DMS53 treated with DMSO at 0.1 percent for 48 hours (cell line): ENCODE results near the gene MCM9.
"Not testable (repeated sequence)": the region's sequence is repeated elsewhere in the genome, so short reads cannot be mapped to it uniquely, and the experiment has no call there.

Experiments
- DNase-seq: peaks from one replicate; lab custom pipeline; 2025; ENCODE audit not compliant: unreplicated experiment; lab: John Stamatoyannopoulos, UW

The MCM9 gene

DNA sequence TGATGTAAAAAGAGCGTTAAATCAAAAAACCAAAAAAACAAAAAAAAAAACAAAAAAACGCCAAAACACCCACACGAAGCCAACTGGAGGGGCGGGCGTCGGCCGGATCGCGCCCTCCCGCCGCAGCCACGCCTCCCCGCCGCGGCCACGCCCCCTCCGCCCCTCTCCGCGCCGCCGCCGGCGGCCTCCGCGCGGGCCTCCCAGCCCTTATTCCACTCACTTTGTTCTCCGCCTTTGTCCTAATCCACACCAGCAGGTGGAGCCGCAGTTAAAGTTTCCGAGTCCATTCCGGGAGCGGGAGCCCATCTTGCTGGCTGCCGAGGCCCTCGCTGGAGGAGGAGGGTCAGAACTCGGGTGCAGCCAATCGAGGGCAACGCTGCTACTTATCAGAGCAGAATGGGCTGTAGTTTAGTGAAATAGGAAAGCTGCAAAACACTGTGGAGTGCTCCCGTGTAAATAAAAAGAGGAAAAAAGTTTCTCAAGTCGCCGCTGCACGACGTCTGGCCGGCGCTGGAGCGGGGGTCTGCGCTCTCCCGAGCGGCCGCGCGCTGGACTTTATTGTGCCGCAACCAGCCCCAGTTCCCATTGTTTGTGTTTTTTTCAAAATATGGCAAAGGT is 41.0 kb downstream of the MCM9 start, which contains the start of gene ASF1A:
TSS of gene ASF1A (plus strand) at position 346 of the 618 bp plus-strand sequence. CDS start at position 608, 262 bp downstream.
- DNase-seq, result peak; percentile 90

DNA sequence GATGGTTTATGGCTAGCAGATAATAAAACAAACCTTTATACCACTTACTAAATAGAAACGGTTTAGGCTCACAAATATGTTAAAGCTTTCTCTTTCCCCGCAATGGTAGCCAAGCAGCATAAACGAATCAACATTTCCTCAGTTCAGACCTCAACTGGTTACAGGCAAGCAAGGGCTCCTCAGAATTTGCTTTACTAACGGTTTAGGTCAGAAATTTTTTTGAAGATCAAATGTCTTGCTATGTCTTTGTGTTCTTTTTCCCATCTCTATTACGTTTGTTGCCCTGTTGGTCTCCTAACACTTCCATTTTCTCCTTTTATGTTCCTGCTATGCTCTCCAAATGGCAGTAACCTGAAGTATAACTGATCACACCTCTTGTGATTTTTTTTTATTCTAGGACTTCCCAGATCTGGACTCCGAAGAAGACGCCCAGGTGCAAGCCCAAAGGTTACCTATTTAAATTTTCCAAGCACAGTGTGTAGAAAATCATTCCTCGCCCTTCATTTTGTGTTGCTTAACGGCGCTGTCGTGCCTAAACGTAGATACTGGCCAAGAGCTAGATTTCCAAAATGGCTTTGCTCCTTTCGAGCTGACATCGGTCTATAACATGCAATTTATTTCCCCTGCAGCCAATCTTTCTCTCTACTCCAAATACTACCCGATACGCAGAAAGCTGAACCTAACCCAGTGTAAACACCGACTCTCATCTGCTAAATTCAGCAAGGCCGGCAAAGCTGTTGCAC is 41.7 kb downstream of the MCM9 start:
- DNase-seq, result peak; percentile 32

DNA sequence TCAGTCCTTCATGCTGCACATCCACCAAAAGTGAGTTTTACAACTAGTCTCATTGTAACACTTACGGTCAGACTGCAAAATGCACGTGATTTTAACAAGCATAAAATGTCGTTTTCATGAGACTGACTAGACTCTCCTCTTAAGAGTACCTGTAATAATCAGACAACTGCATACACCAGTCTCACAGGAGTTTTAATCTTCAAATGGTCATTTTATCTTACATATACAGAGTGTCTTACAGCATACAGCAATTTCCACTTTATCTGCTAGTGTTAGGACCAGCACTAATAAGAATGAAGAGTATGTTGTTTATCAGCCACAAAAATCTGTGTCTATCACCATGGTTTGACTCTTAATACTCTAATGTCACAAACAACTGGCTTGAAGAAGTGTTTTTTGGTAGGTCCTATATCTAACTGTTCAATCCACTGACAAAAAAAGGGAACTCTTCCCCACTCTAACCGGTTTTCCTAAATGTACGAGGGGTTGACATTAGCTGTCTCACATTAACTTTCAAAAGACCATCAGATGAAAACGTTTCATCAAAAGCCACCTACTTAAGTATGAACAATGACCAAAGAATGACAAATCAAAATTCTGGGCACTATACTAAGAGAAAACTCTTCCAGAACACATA is 42.5 kb downstream of the MCM9 start:
- DNase-seq, result no peak

DNA sequence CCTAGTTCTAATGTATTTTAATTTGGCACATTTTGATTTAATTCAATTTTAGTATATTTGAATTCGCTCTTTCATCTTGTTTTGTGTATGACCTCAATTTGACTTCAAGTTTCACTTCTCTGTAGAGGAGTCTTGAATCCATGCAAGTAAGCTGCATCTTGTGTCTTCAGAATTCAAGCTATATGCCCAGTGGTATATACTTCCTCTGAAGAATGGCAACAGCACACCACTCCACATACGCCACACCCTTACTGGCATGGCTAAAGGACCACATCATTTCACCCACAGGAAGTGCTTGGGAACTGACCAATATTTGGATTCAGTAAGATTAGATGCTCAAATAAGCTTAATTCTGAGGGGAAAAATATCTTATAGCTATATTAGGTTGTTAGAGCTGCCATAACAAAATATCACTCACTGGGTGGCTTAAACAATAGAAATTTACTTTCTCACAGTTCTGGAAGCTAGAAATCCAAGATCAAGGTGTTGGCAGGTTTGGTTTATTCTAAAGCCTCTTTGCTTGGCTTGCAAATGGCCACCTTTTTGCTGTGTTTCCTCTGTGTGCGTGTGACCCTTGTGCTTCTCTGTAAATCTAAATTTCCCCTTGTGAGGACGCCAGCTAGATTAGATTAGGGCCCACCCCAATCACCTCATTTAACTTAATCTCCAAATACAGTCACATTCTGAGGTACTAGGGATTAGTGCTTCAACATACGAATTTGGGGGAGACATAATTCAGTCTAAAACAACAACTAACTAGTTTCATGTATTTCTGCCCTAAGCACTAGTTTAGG is 43.8 kb downstream of the MCM9 start:
- no peak for DNase-seq

DNA sequence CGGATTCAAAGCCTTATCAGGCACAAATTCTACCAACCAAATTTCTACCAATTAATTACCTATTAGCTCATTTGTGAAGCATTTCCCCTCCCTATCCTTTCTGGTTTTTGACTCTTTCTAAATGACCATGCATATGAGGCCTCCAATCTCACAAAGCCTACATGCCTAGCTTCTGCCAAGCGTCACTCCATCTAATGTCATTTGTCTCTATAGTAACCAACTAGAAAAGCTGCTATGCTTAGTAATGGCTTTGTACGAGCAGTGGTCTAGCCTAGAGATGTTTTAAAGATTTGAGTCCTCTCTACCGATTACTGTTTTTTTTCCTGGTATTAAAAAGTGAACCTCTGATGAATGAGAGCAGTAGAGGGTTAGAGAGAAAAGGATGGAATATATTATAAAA is 45.8 kb downstream of the MCM9 start:
- DNase-seq, result no peak

DNA sequence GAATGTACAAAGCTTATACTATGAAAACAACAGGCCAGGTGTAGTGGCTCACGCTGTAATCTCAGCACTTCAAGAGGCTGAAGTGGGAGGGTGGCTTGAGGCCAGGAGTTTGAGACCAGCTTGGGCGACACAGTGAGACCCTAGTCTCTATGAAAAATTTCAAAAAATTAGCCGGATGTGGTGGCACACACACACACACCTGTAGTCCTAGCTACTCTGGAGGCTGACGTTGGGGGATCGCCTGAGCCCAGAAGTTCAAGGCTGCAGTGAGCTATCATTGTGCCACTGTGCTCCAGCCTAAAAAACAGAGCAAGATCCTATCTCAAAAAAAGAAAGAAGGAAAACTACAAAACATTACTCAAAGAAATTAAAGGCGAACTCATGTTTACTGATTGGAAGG is 48.3 kb downstream of the MCM9 start:
- no peak for DNase-seq

DNA sequence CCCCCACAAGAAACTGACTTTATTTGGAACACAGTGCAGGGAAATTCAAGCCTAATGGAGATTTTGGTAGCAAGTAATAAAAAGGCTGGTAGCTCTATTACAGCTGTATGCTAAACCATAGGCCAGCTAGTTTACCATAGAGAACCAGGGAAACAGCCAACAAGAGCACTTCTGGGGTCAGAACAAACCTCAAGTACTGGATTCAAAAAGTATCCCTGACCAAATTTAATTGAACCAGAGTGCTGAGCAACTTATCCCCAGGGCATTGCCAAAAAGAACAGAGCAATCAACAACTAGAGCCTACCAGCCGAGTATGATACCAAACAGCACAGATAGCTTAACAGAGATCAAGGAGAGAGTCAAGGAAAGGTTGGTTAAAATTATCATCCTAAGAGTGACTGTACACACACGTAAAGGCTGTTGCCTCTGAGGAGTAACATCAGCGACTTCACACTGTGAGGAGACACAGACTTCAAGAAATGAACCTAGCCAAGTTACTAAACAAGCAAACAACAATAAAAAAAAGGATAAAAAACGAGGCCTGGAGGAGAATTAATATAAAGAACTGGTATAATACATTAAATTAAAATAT is 52.5 kb downstream of the MCM9 start:
- no peak for DNase-seq

DNA sequence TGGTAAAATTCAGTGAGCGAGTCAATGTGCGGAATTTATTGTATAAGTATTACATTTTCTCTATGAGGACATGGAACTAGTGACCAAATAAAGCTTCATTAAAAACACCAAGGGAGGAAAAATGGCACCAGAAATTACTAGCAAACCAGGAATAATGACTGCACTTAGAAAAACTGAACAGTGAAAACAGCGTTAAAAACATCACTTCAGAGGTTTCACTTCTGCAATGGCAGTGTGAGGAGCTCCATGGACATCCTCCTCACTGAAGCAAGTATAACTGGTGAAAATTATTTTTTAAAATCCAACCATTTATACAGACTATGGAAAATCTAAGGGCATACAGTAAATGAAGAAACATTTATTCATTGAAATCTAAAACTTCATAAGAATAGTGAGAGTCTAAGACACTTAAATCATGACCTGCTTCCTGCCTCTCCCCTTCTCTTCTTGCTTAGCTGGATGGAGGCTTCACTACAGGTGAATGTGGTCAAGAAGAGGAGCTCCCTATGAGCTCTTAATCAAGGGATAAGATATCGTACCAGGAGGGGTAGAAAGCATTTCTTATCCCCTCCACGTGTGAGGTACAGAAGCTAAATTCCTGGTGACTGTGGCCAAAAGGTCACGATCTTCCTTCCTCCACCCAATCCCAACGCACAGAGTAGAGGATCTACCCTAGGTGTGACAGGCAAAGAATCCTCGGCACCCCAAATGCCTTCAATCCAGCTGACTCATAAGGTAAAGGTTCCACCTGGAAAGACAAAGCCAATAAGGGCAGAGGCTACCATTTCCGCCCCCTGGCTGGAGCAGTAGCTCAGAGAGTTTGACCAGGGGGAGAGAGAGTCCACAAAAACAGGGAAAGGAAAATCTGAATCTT is 53.3 kb downstream of the MCM9 start:
- DNase-seq, result no peak

DNA sequence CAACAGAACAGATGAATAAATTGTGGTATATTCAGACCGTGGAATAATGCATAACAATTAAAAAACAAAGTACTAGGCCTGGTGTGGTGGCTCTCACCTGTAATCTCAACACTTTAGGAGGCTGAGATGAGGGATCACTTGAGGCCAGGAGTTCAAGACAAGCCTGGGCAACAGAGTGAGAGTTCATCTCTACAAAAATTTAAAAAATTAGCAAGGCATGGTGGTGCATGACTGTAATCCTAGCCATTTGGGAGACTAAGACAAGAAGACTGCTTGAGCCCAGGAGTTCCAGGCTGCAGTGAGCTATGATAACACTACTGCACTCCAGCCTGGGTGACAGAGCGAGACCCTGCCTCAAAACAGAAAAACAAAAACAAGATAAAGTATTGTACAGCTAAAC is 57.2 kb downstream of the MCM9 start:
- no peak for DNase-seq

DNA sequence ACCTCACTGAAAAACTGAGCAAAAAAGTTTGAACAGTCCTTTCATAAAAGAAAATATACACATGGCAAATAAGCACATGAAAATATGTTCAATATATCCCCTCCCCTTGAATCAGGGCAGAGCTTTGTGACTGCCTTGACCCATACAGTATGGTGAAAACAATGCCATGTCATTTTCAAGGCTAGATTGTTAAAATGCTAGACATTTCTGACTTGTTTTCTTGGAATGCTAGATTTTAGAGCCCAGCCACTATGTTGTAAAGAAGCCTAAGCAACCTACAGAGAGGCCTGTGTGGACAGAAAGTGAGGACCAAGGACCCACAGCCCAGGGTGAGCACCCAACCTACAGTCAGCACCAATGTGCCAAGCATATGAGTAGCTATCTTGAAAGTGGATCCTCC is 58.1 kb downstream of the MCM9 start:
- no peak for DNase-seq

DNA sequence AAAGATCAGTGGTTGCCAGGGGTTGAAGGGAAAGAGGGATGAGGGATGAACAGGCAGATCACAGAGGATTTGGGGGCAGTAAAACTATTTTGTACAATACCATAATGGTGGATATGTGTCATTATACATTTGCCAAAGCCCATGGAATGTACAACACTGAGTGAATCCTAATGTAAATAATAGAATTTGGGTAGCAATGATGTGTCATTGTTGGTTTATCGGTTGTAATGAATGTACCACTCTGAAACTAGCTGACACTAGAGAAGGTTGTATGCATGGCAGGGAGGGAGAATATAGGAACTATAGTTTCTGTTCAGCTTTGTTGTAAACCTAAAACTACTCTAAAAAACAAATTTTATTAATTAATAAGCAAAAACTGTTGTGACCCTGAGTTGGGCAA is 58.8 kb downstream of the MCM9 start:
- peak; percentile 56 for DNase-seq

DNA sequence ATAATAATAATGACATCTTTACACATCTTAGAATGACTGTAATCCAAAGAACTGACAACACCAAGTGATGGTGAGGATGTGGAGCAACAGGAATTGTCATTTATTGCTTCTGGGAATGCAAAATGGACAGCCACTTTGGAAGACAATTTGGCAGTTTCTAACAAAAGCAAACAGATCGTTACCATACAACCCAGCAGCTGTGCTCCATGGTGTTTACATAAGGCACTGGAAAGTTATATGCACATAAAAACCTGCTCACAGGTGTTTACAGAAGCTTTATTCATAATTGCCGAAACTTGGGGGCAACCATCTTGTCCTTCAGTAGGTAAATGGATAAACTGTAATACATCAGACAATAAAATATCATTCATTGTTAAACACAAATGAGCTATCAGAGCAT is 59.3 kb downstream of the MCM9 start:
- peak; percentile 75 for DNase-seq

DNA sequence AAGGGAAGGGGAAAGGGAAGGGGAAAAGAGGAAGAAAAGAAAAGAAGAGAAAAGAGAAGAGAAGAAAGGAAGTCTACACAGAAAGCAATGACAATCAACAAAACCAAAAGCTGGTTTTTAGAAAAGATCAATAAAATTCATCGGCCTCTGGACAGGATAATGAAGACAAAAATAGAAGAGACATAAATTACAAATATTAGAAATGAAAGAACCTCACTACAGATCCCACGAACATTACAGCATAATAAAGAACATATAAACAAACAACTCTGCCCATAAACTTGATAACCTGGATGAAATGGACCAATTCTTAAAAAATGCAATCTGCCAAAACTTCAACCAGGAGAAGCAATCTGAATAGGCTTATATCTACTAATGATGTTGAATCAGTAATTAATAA is 61.7 kb downstream of the MCM9 start:
- DNase-seq, result no peak

DNA sequence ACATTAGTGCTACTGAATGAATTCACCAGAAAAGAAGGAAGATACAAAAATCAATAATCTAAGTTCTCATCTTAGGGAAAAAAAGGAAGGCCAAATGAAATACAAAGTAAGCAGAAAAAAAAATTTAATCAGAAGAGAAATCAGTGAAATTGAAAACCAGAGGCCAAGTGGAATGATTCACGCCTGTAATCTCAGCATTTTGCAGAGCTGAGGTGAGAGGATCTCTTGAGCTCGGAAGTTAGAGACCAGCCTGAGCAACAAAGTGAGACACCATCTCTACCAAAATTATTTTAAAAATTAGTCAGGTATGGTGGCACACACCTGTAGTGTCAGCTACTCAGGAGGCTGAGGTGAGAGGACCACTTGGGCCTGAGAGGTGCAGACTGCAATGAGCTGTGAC is 62.2 kb downstream of the MCM9 start:
- no peak for DNase-seq

DNA sequence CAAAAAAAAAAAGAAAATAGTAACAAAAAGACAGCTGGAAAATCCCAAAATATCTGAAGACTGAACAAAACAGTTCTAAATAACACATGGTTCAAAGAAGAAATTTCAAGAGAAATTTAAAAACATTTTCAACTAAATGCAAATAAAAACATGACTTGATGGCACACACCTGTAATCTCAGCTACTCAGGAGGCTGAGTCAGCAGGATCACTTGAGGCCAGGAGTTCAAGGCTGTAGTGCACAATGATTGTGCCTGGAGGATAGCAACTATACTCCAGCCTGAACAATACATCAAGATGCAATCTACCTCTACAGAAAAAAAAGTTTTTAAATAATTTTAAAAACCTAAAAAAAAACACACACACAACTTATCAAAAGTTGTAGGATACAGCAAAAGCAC is 62.6 kb downstream of the MCM9 start:
- DNase-seq, result no peak

DNA sequence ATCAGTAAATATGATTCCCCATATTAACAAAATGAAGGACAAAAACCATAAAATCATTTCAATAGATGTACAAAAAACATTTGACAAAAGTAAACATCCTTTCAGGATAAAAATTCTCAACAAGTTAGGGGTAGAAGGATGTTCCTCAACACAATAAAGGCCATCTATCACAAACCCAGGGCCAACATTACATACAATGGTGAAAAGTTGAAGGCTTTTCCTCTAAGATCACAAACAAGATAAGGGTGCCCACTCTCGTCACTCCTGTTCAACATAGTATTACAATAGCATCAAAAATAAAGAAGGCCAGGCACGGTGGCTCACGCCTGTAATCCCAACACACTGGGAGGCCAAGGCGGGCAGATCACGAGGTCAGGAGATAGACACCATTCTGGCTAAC is 63.6 kb downstream of the MCM9 start:
- no peak for DNase-seq

DNA sequence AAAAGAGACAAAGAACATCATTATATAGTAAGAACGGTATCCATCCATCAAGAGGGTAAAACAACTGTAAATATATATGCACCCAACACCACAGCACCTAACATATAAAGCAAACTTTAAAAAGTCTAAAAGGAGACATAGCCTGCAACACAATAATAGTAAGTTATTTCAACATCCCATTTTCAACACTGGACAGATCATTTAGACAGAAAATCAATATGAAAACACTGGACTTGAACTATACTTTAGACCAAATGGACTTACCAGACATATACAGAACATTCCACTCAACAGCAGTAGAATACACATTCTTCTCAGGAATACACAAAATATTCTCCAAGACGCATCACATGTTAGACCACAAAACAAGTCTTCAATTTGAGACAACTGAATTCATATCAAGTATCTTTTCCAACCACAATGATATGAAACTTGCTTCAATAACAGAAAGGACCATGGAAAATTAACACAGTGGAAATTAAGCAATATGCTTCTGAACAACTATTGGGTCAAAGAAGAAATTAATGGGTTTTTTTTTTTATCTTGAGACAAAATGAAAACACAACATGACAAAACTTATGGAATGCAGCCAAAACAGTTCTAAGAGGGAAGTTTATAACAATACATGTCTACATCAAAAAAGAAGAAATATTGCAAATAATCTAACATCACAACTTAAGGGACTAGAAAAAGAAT is 64.9 kb downstream of the MCM9 start:
- DNase-seq, result no peak

DNA sequence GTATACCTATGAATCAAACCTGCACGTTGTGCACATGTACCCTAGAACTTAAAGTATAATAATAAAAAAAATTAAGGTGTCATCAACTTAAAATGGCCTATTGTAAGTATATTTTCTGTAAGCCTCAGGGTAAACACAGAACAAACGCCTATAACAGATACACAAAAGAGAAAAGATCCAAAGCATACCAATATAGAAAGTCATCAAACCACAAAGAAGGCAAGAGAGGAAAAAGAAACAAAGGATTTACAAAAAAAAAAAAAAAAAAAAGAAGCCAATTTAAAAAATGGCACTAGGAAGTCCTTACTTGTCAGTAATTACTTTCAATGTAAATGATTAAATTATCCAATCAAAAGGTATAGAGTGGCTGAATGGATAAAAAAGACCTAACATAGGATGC is 65.6 kb downstream of the MCM9 start:
- no peak for DNase-seq

DNA sequence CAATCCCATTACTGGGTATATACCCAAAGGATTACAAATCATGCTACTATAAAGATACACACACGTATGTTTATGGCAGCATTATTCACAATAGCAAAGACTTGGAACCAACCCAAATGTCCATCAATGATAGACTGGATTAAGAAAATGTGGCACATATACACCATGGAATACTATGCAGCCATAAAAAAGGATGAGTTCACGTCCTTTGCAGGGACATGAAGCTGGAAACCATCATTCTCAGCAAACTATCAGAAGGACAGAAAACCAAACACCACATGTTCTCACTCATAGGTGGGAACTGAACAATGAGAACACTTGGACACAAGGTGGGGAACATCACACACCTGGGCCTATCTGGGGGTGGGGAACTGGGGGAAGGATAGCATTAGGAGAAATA is 66.1 kb downstream of the MCM9 start:
- DNase-seq, result not testable (repeated sequence)

DNA sequence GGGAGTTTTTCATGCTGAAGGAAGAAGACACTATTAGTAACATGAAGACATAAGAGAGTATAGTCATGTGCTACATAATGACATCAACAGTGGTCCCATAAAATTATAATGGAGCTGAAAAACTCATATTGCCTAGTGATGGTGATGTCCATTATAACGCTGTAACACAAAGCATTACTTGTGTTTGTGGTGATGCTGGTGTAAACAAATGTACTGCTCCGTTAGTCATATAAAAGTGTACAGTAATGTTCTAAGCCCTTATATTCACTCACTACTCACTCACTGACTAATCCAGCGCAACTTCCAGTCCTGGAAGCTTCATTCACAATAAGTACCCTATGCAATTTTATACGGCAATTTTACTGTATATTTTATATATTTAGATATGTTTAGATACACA is 67.8 kb downstream of the MCM9 start:
- DNase-seq, result no peak
